ENCODE results near the gene ACTR5.

The ACTR5 gene

DNA sequence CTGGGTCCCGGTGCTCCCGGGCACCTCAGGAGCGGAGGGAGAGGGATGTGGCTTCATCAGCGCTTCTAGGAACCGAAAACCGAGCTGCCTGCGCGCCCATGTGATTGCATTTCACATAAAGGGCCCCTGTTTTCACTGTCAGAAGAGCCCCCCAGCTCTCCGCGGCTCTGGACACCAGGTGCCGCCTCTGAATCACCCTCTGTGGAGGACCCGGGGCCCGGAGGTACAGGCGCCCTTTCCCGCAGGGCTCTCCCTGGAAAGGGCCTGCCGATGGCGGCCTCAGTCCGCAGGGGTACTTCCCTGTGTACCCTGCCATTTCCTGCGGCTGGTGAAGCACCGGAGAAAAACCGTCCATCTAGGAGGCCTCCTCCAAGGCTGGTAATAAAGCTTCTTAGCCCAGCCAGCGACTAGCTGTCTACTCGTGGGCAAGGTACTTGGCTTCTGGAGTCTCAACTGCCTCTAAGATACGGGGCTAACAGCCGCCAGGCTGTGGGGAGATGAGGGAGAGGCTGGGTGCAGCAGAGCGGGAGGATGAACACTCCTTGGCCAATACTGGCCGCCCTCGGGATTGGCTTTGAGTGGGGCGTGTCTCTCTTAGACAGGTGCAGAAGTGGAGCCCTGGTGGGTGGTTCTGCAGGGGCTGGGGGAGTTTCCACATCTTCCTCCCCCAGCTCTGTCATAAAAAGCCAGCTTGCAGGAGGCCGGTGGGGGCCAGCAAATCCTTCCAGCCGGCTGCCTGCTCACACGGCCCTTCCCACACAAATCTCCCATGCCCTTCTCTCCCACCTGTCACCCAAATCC lies 58.8 kb downstream of the ACTR5 start:
- H3K4me1 Mint-ChIP-seq = peaks cover 13% of the 10 kb centered on the region
- no peak overlapping the region for H3K27ac Mint-ChIP-seq
- H3K4me3 Mint-ChIP-seq = peak overlapping the region; percentile 70
- no peaks in the 10 kb centered on the region for H3K36me3 Mint-ChIP-seq (ENCODE audit: low read depth)
- peak; percentile 35 for DNase-seq
- no peaks in the 10 kb centered on the region for H3K9me3 Mint-ChIP-seq
- TF ChIP-seq, protein P1, sequence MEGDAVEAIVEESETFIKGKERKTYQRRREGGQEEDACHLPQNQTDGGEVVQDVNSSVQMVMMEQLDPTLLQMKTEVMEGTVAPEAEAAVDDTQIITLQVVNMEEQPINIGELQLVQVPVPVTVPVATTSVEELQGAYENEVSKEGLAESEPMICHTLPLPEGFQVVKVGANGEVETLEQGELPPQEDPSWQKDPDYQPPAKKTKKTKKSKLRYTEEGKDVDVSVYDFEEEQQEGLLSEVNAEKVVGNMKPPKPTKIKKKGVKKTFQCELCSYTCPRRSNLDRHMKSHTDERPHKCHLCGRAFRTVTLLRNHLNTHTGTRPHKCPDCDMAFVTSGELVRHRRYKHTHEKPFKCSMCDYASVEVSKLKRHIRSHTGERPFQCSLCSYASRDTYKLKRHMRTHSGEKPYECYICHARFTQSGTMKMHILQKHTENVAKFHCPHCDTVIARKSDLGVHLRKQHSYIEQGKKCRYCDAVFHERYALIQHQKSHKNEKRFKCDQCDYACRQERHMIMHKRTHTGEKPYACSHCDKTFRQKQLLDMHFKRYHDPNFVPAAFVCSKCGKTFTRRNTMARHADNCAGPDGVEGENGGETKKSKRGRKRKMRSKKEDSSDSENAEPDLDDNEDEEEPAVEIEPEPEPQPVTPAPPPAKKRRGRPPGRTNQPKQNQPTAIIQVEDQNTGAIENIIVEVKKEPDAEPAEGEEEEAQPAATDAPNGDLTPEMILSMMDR (IDR thresholded peaks at IDR 0.05) = no peak
- peaks cover 93% of the 10 kb centered on the region for H3K27me3 Mint-ChIP-seq (ENCODE audit: low read depth, poor library complexity)

DNA sequence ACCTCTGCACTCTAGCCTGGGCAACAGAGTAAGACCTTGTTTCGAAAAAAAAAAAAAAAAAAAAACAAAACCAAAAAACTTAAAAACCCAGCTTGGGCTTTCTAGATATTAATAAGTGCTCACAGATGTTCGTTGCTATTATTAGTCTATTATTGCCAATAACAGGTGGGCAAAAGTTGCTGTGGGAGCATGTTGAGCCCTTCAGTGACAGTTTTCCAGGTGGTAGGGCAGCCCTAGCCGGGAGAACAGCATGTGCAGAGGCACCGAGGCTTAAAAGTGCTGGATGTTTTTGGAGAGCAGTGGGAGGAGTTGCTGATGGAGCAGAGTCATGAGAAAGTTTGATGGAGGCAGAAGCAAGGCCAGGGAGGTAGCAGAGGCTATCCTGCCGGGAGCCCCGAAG lies 61.7 kb downstream of the ACTR5 start:
- Mint-ChIP-seq H3K4me3 (no peak overlapping the region), H3K9me3 (no peaks in the 10 kb centered on the region), H3K4me1 (peaks cover 9% of the 10 kb centered on the region), H3K36me3 (ENCODE audit: low read depth) (no peaks in the 10 kb centered on the region), H3K27me3 (ENCODE audit: low read depth, poor library complexity) (peaks cover 85% of the 10 kb centered on the region), H3K27ac (no peak overlapping the region)
- DNase-seq = no peak
- TF ChIP-seq, protein P1 (IDR thresholded peaks at IDR 0.05) = no peak

DNA sequence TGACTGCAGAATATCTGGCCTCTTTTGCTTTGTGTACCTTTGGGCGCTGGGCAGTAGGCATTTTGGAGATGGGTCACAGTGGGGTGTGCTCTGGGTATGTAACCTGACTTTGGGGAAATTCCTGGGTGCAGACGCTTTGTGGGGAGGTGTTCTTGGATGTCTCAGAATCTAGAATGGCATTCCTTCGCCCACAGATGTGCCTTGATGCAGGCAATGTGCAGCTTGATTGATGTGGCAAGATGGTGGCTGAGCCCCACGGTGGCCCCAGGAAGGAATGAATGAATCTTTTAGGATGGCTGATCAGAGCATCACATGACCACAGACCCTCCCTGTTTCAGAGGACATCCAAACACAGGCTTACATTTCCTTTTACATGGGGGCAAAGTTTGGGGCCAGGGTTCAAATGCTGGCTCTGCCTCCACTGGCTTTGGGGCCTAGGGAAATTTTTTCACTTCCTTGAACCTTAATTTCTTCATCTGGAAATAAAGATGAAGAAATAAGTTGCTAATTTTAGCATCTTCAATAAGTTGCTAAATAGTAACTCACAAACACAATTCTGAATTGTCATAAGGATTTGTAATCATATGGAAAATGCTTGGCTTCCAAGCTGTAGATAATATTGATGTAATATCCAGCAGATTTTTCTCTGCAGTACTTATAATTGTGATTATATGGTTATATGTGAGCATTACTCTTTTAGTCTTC lies 62.8 kb downstream of the ACTR5 start:
- DNase-seq = no peak
- H3K27ac Mint-ChIP-seq = no peak overlapping the region
- no peaks in the 10 kb centered on the region for H3K36me3 Mint-ChIP-seq (ENCODE audit: low read depth)
- peaks cover 78% of the 10 kb centered on the region for H3K27me3 Mint-ChIP-seq (ENCODE audit: low read depth, poor library complexity)
- H3K4me3 Mint-ChIP-seq = no peak overlapping the region
- H3K9me3 Mint-ChIP-seq = no peaks in the 10 kb centered on the region
- peaks cover 6% of the 10 kb centered on the region for H3K4me1 Mint-ChIP-seq
- TF ChIP-seq, protein P1 (IDR thresholded peaks at IDR 0.05) = no peak

DNA sequence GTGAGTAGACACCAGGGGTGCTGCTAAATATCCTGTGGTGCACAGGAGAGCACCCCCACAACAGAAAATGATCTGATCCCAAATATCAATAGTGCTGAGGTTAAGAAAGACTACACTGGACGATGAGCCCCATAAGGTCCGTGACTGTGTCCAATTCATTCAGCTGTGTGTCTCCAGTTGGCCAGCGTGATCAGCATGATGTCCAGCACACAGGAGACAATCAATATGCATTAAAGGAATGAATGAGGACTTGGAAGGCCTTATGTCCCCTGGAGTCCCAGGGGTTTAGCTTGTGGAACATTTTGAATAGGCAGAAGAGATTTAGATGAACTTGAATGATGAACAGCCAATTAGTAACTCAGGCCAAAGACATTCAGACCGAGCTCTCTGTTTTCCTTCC lies 63.5 kb downstream of the ACTR5 start:
- peaks cover 77% of the 10 kb centered on the region for H3K27me3 Mint-ChIP-seq (ENCODE audit: low read depth, poor library complexity)
- peaks cover 6% of the 10 kb centered on the region for H3K4me1 Mint-ChIP-seq

DNA sequence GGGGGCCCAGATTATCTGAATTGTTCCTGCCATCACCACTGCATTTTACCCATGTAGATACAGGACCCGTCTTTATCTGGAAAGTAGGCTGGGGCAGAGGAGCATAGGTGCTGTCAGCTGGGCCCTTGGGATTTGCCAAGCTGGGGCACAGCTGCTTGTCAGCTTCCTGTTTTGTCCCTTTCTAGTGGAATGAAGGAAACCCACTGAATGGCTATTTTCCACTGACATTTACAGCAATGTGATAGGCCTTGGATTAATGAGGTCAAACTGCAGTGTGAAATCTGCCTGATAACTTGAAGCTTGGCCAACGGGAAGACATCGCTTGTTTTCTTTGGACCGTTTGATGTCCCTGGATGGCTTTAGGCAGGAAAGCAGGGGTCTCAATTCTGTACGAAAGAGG lies 63.9 kb downstream of the ACTR5 start:
- Mint-ChIP-seq H3K27me3 (ENCODE audit: low read depth, poor library complexity) (peaks cover 76% of the 10 kb centered on the region), H3K9me3 (no peaks in the 10 kb centered on the region), H3K4me1 (peaks cover 6% of the 10 kb centered on the region), H3K36me3 (ENCODE audit: low read depth) (no peaks in the 10 kb centered on the region), H3K27ac (peak overlapping the region; percentile 75), H3K4me3 (no peak overlapping the region)
- no peak for DNase-seq
- TF ChIP-seq, protein P1 (IDR thresholded peaks at IDR 0.05) = no peak

More for the DNA sequence above, 63.5 kb downstream of the ACTR5 start:
- H3K27ac Mint-ChIP-seq = no peak overlapping the region
- TF ChIP-seq, protein P1 (IDR thresholded peaks at IDR 0.05) = no peak
- DNase-seq = no peak
- H3K36me3 Mint-ChIP-seq (ENCODE audit: low read depth) = no peaks in the 10 kb centered on the region
- H3K9me3 Mint-ChIP-seq = no peaks in the 10 kb centered on the region
- no peak overlapping the region for H3K4me3 Mint-ChIP-seq

Measured in nephron progenitor cell (in vitro differentiated cells).